CD4-positive, alpha-beta T cell treated with Interleukin-1 beta for 1 hour (primary cell): ENCODE data around the gene HTT.
"Not testable (repeated sequence)": the region's sequence is repeated elsewhere in the genome, so short reads cannot be mapped to it uniquely, and the experiment has no call there.

Experiments
- DNase-seq, 2 donors: peaks; one replicate each; pipeline ENCODE4 v3.0.0-alpha.2; 2020 to 2022

The HTT gene

DNA sequence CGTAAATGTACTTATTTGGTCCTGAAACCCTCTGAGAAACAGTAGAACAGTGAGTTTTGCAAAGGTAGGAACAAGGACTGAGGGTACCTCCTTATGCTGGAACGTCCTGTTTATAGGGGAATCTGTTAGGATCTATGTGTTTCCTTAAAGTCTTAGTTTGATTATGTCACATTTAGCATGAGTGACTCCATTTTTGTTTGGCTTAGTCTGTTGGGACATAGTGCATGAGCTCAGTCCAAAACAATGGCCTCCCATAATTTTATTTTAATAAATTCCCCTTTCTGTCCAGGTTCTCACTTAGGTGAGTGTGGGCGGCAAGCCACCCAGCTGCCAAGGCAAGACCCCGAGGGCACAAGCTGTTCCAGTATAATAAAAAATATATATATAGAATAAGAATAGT, 27.9 kb upstream of the HTT start:
- DNase-seq, result no peak

DNA sequence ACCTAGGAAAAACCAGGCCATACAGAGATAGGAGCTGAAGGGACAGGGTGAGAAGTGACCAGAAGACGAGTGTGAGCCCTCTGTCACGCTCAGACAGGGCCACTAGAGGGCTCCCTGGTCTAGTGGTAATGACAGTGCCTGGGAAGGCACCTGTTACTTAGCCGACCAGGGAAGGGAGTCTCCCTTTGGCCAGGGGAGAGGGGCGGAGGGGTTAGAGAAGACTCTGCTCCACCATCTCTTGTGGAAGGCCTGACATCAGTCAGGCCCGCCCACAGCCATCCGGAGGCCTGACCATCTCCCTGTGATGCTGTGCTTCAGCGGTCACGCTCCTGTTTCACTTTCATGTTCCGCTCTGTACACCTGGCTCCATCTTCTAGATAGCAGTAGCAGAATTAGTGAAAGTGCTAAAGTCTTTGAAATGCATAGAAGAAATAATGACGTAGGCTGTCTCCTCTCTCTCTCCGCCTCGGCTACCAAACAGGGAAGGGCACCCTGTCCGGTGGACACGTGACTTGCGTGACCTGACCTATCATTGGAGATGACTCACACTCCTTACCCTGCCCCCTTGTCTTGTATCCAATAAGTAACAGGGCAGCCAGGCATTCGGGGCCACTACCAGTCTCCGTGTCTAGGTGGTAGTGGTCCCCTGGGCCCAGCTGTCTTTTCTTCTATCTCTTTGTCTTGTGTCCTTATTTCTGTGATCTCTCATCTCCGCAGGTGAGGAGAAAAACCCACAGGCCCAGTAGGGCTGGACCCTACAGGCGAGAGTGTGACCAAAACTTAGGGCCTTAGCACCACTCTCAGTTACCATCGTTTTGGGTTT, 26.8 kb upstream of the HTT start:
- peak; percentile 86 to 92 for DNase-seq

DNA sequence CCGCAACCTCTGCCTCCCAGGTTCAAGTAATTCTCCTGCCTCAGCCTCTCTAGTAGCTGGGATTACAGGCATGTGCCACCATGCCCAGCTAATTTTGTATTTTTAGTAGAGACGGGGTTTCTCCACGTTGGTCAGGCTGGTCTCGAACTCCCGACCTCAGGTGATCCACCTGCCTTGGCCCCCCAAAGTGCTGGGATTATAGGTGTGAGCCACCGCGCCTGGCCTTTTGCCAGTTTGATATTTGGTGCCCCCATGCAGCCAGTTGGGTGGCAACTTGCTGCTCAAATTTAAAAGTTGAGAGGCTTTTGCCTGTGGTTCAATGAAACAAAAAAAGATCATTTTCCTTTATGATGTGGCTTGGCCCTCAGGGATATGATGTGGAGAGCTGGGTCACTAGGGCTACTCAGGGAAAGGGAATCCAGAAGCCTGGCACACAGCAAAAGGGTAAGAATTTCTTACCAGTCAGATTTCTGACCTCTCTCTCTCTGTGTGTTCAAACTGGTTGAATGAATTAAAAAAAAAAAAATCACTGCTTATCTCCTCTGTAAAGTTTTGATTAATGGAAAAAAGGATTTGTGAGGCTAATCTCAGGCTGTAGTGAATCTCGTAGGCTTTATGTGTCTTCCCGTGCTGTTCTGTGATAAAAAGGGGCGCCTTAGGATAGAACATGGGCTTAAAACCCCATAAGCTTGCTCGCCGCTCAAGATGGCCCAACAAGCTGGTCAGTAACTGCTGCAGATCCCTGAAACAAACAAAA, 23.2 kb upstream of the HTT start:
- DNase-seq, result not testable (repeated sequence)

DNA sequence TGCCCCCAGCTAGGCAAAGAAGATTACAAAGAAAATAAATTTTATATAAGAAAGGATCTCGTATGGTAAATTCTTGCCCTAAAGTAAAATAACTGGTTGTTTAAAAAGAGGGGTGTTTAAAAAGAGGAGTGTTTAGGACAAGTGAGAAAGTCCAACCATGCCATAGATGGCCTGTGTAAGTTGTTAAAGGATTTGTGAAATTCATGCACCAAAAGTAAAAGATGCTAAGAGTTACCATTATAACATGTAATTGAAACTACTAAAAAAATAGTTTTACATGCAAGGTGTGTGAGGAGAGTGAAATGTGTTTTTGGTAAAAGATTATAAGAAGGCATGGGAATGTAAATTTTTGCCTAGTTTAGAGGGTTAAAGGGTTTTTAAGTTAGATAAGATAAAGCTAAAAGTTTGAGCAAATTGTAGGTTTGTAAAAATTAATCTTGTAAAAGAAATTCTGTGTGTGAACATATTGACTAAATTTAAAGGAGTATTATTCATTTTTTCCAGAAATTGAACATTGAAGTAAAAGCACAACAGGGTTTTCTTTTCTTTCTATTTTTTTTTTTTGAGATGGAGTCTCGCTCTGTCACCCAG, 20.2 kb upstream of the HTT start:
- no peak for DNase-seq

DNA sequence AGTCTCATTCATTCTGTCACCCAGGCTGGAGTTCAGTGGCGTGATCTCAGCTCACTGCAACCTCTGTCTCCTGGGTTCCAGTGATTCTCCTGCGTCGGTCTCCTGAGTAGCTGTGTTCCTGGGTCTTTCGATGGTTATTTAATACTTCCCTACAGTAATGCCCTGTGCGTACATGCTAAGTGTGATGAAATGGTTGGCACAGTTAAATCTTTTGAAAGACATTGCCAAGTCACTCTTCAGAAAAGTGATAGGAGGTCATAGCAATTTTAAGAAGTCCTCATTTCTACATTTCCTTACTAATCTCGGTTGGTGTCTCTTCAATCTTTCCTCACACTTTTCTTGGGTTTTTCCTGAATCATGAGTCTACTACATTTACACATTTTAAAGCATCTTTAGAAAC, 14.5 kb upstream of the HTT start:
- DNase-seq, result no peak

DNA sequence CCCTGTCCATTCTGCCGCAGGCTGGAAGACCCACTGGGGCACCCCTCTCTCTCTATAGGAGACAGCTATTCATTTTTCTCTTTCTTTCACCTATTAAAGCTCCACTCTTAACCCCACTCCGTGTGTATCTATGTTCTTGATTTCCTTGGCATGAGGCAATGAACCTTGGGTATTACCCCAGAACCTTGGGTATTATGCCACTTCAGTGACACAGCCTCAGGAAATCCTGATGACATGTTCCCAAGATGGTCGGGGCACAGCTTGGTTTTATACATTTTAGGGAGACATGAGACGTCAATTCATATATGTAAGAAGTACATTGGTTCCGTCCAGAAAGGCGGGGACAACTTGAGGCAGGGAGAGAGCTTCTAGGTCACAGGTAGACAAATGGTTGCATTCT, 13.5 kb upstream of the HTT start:
- no peak for DNase-seq

DNA sequence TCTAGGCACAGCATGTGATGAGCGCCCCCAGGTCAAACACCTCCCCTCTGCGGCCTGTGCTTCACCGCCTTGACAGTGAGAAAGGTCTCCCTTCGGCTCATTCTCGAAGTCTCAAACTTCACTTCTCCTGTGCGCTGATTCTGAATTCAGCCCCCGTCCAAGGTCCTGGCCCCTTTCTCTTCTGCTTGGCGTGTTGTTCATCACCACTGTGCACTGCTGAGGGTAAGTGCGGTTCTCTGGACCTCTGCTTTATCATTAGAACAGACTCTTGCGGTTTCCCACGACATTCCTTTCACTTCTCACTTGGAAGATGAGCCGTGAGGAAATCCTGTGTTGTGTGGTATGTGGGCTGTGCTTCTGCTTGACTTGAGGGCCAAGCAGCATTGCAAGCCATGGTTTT, 12.0 kb upstream of the HTT start:
- no peak for DNase-seq

DNA sequence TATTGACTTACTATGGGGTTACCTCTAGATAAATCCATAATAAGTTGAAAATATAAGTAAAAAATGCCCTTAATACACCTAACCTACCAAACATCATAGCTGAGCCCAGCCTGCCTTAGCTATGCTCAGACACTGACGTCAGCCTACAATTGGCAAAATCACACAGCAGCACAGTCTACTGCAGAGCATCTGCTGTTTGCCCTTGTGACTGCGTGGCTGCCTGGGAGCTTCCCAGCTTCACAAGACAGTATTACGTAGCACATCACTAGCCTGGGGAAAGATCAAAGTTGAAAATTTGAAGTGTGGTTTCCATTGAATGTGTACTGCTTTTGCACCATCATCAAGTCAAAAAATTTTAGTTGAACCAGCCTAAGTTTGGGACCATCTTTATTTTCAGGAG, 8.9 kb upstream of the HTT start:
- DNase-seq, result no peak

DNA sequence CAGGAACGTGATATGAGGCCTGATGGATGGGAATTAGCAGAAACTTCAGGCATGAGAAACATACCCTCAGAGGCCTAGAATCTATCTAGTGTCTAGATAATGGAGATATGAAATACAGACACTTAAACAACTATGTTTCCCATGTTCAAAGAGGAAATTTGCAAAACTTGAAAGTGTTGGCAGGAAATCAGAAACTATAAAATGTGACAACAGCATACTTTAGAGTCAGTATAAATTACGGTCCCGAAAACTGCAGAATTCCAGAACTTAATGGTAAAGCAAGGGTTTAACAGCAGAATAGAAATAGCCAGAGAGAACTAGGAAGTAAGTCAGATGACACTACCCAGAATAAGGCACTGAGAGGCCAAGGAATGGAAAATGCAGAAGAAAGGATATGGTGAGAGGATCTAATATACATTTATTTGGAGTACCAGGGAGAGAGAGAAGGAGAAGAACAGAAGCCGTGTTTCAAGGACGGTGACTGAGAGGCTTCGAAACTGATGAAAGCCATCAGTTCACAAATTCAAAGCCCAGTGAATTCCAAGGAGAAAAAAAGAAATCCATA, 7.6 kb upstream of the HTT start:
- no peak for DNase-seq

DNA sequence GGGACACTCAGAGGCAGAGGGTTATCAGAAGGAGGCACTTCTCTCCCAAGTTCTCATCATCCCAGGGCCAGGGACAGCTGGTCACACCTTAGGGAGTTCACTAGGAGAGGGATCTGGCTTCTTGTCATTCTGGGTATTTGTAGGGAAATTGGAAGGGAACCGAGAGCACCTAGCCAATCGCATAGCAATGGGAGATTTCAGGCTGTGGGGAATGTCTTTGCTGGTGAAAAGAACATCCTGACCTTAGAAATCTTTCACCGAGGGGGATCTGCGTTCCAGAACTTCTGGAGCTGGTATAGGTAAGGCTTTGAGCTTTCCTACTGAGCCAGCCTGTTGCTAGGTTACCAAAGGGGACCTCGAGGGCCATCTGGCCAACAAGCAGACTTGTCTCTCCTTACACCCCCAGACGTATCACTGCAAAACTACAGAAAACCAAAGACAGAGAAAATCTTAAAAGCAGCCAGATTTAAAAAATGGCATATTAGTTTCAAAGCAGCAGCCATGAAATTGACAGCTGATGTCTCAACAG, 6.9 kb upstream of the HTT start:
- no peak for DNase-seq

DNA sequence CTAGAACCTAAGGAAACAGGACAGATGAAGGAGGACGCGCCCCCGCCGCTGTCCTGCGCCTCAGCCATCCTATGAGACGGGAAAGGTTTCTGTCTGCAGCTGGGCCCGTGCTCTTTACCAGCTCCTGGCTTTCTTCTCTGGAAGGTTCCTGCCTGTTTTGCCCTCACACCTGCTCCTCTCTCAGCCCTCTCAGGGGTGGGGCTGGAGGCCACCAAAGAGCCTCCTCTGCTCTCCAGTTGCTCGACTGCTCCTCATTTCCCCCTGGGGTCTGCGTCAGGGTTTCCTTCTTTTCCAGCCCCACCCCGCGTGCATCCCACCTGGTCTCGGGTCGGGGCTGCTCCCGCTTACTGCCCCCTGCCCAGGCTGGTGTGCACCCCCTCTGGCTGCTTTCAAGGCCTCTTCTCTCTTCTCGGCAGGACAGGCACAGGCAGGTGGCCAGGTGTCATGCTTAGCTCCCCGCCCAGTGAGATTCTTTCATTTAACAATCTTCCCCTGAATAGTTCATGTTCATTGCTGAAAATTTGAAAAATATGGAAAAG, 4.8 kb upstream of the HTT start:
- DNase-seq, result no peak

DNA sequence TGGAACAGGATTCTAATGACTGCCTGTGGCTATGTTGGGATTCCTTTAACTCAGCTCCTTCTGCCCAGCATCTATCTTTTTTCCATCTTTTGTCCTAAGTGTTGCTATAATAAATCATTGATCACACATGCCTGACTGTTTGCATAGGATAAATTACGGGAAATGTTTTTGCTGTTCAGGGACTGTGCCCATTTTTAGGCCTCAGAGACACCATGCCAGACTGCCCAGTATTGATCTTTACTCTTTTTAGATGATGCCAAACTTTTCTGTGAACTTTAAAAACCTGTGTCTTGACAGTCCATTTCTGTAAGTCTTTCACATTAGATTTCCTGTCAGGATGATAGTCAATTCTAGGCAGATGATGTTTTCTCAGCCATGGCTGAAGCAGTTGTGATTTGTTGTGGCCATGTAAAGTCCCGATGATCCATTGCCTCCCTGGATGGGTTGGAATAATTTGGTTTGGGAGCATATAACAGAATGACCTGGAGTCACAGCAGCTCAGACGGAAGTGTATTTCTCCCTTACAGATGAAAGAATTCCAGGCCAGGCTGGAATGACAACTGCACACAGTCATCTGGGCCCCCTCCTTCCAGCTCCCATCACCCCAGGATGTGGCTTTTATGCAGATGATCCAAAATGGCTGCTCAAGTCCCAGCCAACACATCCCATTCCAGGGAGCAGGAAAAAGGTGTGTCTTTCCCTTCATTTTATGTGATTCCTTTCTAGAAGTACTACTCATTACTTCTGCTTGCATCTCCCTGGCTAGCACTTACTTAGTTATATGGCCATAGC, 3.6 kb upstream of the HTT start:
- DNase-seq, result no peak

DNA sequence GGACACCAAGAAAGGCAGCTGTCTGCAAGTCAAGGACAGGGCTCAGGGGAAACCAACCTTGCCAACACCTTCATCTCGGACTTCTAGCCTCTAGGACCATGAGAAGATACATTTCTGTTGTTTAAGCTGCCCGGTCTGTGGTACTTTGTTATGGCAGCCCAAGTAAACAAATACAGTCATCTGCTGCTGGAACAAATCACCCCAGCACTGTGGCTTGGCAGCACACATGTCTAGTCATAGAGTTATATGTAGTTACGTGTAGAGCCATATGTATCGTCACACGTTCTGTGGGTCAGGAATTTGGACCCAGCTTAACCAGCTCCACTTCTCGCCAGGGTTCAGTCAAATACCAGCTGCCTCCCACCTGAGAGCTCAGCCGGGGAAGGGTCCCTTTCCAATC, 2.7 kb upstream of the HTT start:
- DNase-seq, result no peak

DNA sequence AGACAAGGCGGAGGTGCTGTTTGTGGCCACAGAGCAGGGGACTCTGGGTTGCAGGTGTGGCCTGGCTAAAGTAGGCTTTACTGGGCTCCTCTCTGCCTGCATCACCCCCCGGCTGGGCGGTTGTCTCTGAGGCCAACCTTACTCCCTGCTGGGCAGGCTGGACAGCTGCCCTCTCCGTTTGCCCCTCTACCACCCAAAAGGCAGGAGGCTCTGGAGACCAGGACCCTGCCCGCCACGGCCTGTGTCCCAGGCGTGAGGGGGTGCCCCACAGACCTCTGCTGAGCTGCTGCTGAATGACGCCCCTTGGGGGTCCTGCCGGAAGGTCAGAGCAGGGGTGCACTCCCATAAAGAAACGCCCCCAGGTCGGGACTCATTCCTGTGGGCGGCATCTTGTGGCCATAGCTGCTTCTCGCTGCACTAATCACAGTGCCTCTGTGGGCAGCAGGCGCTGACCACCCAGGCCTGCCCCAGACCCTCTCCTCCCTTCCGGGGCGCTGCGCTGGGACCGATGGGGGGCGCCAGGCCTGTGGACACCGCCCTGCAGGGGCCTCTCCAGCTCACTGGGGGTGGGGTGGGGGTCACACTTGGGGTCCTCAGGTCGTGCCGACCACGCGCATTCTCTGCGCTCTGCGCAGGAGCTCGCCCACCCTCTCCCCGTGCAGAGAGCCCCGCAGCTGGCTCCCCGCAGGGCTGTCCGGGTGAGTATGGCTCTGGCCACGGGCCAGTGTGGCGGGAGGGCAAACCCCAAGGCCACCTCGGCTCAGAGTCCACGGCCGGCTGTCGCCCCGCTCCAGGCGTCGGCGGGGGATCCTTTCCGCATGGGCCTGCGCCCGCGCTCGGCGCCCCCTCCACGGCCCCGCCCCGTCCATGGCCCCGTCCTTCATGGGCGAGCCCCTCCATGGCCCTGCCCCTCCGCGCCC, 1.1 kb upstream of the HTT start:
- no peak for DNase-seq

DNA sequence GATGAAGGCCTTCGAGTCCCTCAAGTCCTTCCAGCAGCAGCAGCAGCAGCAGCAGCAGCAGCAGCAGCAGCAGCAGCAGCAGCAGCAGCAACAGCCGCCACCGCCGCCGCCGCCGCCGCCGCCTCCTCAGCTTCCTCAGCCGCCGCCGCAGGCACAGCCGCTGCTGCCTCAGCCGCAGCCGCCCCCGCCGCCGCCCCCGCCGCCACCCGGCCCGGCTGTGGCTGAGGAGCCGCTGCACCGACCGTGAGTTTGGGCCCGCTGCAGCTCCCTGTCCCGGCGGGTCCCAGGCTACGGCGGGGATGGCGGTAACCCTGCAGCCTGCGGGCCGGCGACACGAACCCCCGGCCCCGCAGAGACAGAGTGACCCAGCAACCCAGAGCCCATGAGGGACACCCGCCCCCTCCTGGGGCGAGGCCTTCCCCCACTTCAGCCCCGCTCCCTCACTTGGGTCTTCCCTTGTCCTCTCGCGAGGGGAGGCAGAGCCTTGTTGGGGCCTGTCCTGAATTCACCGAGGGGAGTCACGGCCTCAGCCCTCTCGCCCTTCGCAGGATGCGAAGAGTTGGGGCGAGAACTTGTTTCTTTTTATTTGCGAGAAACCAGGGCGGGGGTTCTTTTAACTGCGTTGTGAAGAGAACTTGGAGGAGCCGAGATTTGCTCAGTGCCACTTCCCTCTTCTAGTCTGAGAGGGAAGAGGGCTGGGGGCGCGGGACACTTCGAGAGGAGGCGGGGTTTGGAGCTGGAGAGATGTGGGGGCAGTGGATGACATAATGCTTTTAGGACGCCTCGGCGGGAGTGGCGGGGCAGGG, 568 bp downstream of the HTT start:
- DNase-seq, result peak; percentile 44 to 63

DNA sequence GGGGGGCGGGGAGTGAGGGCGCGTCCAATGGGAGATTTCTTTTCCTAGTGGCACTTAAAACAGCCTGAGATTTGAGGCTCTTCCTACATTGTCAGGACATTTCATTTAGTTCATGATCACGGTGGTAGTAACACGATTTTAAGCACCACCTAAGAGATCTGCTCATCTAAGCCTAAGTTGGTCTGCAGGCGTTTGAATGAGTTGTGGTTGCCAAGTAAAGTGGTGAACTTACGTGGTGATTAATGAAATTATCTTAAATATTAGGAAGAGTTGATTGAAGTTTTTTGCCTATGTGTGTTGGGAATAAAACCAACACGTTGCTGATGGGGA, 1.1 kb downstream of the HTT start:
- DNase-seq, result no peak

DNA sequence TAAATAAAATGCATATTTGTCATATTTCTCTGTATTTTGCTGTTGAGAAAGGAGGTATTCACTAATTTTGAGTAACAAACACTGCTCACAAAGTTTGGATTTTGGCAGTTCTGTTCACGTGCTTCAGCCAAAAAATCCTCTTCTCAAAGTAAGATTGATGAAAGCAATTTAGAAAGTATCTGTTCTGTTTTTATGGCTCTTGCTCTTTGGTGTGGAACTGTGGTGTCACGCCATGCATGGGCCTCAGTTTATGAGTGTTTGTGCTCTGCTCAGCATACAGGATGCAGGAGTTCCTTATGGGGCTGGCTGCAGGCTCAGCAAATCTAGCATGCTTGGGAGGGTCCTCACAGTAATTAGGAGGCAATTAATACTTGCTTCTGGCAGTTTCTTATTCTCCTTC, 3.3 kb downstream of the HTT start:
- peak in 1 of 2 donors; percentile 32 for DNase-seq

DNA sequence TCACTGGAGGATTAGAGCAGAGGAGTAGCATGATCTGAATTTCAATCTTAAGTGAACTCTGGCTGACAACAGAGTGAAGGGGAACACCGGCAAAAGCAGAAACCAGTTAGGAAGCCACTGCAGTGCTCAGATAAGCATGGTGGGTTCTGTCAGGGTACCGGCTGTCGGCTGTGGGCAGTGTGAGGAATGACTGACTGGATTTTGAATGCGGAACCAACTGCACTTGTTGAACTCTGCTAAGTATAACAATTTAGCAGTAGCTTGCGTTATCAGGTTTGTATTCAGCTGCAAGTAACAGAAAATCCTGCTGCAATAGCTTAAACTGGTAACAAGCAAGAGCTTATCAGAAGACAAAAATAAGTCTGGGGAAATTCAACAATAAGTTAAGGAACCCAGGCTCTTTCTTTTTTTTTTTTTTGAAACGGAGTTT, 5.2 kb downstream of the HTT start:
- peak in 1 of 2 donors; percentile 34 for DNase-seq

DNA sequence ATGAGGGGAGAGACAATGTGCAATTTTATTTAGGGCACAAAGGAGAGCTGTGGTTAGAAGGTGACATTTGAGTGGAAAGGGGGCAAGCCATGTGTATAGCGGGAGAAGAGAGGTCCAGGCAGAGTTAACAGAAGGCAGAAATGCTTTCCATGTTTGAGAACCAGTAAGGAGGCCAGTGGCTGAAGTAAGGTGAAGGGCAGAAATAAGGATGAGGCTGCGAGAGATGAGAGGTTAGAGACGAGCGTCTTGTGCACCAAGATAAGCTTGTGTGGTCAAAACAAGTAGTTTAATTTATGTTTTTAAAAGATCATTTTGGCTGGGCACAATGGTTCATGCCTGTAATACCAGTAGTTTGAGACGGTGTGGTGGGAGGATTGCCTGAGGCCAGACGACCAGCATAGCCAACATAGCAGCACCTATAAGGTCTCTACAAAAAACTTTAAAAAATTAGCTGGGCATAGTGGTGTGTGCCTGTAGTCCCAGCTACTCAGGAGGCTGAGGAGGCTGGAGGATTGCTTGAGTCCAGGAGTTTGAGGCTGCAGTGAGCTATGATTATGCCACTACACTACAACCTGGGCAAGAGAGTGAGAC, 8.5 kb downstream of the HTT start:
- DNase-seq, result no peak

DNA sequence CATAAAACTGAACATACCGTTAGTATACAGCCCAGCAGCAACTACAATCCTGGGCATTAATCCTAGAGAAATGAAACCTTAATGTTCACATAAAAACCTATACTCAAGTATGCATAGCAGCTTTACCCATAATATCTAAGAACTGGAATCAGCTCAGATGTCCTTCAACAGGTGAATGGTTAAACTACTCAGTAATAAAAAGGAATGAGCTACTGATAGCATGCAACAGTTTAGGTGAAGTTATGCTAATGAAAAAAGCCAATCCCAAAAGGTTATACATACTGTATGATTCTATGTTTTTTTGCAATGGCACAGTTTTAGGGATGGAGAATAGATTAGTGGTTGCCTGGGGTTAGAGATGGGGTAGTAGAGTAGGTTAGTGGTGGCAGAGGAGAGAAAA, 9.3 kb downstream of the HTT start:
- no peak for DNase-seq
